Keratinocyte (primary cell): ENCODE measurements around the gene LRRC4C.

Source experiments
- CTCF ChIP-seq, 3 experiments: IDR thresholded peaks in 1 of 3; conservative IDR thresholded peaks in 1 of 3; optimal IDR thresholded peaks in 1 of 3; 2 replicates in 2 of 3; 3 replicates in 1 of 3; pipeline versions ENCODE3 to v1.5.1; 2011; ENCODE audit warnings: low read length in 3 of 3, mild to moderate bottlenecking in 3 of 3, moderate library complexity in 2 of 3, control low read depth in 1 of 3, inconsistent platforms in 1 of 3; ENCODE audit not compliant: insufficient read depth in 2 of 3; ENCODE audit errors: extremely low read depth in 1 of 3
- EZH2 ChIP-seq: IDR thresholded peaks from one replicate; pipeline ENCODE4 v1.6.1; 2012; ENCODE audit warnings: inconsistent platforms, mild to moderate bottlenecking, low read length, moderate library complexity

GRCh38 chr11:40323241-40323640 lies 1136.2 kb downstream of the LRRC4C start:
- TF ChIP-seq CTCF (optimal IDR thresholded peaks at IDR 0.05 in 1 of 3, IDR thresholded peaks at IDR 0.05 in 1 of 3, conservative IDR thresholded peaks at IDR 0.05 in 1 of 3; ENCODE audit: extremely low read depth in 1 of 3, insufficient read depth in 2 of 3, low read length in 3 of 3) (no peak), EZH2 (no peak)
